AG09319 (cell line): ENCODE results near the gene CUL4A.
"Not testable (repeated sequence)": the region's sequence is repeated elsewhere in the genome, so short reads cannot be mapped to it uniquely, and the experiment has no call there.

Source experiments
- DNase-seq: peaks from one replicate; pipeline ENCODE4 v3.0.0-alpha.2; 2010; ENCODE audit warnings: low read depth; ENCODE audit errors: extremely low read depth
- TF ChIP-seq, protein P1 (sequence below): IDR thresholded peaks from 2 replicates; pipeline ENCODE4 v1.5.1; 2011; ENCODE audit warnings: low read depth, mild to moderate bottlenecking, inconsistent platforms, low read length, moderate library complexity

Gene CUL4A

GRCh38 chr13:113243847-113244246 is 34.4 kb downstream of the CUL4A start:
- TF ChIP-seq, protein P1, sequence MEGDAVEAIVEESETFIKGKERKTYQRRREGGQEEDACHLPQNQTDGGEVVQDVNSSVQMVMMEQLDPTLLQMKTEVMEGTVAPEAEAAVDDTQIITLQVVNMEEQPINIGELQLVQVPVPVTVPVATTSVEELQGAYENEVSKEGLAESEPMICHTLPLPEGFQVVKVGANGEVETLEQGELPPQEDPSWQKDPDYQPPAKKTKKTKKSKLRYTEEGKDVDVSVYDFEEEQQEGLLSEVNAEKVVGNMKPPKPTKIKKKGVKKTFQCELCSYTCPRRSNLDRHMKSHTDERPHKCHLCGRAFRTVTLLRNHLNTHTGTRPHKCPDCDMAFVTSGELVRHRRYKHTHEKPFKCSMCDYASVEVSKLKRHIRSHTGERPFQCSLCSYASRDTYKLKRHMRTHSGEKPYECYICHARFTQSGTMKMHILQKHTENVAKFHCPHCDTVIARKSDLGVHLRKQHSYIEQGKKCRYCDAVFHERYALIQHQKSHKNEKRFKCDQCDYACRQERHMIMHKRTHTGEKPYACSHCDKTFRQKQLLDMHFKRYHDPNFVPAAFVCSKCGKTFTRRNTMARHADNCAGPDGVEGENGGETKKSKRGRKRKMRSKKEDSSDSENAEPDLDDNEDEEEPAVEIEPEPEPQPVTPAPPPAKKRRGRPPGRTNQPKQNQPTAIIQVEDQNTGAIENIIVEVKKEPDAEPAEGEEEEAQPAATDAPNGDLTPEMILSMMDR = no peak
- DNase-seq = no peak

DNA sequence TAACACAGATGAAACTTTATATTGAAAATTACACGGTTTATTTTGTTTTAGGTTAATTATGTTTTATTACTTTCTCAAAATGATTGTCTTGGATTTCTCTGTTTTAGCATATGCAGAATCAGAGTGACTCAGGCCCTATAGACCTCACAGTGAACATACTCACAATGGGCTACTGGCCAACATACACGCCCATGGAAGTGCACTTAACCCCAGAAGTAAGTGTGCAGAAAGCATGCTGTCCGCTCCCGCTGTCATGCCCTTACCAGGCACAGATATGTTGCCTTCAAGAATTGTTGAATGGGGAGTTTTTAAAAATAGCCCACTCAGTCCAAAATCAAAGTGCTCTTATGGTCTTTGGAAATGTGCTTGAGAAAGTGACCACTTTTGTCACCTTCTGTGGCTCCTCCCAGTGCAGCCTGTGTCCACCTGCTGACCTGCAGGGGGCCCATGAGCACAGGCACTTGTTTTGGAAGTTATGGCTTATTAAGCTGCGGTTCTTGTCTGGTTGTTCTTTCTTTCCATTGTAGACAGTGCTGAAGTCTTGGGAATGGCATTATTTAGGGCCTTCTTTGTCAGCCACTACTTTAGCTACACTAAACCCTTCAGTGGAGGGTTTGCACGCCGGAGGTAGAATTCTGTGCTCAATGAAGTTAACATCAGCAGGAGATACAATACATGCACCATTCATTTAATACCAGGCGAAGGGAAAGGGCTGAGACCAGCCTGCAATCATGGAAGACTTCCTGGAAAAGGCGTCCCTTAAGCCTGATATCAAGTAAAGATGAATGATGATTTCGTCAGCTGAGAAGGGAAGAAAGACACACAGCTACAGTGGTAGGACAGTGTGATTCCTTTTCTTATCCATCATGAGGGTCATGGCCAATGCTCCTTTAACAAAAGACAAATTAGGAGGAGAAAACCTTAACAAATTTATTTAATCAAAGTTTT is 36.7 kb downstream of the CUL4A start:
- DNase-seq = no peak
- TF ChIP-seq, protein P1 = peak; percentile 33

DNA sequence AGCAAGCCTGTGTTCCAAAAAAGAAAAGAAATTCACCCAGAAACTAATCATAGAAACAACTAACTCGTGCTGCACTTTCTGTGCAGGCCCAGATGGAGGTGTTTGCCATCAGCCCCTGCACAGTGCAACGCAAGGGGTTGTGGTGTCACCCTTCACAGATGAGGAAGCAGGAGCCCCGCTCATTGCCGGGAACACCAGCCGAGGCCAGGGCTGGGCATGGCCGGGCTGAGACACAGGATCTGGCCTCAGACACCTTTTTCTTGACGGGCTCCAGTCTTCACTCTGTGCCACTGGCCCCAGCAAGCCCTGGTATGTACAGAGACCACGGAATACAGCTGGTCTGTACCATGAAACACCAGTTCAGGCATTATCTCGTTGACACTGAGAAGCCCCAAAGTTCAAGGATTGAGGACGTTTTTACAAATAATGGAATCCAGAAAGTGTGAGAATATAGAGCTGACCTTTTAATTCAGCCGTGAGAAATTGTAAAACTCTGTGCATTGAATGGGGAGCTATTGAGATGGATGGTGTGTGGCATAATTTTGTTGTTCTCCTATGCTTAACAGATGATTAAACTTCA is 43.2 kb downstream of the CUL4A start:
- no peak for DNase-seq
- TF ChIP-seq, protein P1 = no peak

DNA sequence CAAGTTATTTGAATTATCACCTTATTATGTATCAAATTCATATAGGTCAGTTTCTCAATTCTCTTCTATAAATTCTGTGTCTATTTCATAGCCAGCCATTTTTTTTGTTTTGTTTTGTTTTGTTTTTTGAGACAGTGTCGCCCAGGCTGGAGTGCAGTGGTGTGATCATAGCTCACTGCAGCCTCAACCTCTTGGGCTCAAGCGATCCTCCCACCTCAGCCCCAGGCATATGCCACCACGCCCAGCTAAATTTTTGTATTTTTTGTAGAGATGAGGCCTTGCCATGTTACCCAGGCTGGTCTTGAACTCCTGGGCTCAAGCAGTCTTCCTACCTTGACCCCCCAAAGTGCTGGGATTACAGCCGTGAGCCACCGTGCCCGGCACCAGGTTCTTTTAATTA is 48.5 kb downstream of the CUL4A start:
- not testable (repeated sequence) for DNase-seq

- TF ChIP-seq, protein P1 = no peak
- no peak for DNase-seq
Observed at GRCh38 chr13:113258321-113259054, 49.1 kb downstream of the CUL4A start.

GRCh38 chr13:113260996-113261395 is 51.6 kb downstream of the CUL4A start:
- no peak for DNase-seq
- TF ChIP-seq, protein P1 = no peak

DNA sequence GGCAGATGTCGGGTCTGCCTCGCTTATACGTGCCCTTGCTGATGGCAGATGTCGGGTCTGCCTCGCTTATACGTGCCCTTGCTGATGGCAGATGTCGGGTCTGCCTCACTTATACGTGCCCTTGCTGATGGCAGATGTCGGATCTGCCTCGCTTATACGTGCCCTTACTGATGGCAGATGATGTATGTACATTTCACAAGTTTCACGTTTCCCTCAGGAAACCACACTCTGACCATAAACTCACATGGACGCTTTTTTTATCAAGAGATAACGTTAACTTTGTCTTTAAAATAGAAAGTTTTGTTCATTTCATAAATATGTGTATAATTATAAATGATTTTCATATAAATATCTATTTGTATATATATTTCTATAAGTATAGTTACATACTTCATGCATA is 53.6 kb downstream of the CUL4A start:
- DNase-seq = not testable (repeated sequence)
